ENCODE results near the gene INPP5A. TPM values are rescaled to one million over a fixed set of nuclear protein-coding genes. Genes with fewer than 3 reads are reported as not detected.

The INPP5A gene
- total RNA-seq, 1 experiment from 2014 or later: 12.3 TPM

DNA sequence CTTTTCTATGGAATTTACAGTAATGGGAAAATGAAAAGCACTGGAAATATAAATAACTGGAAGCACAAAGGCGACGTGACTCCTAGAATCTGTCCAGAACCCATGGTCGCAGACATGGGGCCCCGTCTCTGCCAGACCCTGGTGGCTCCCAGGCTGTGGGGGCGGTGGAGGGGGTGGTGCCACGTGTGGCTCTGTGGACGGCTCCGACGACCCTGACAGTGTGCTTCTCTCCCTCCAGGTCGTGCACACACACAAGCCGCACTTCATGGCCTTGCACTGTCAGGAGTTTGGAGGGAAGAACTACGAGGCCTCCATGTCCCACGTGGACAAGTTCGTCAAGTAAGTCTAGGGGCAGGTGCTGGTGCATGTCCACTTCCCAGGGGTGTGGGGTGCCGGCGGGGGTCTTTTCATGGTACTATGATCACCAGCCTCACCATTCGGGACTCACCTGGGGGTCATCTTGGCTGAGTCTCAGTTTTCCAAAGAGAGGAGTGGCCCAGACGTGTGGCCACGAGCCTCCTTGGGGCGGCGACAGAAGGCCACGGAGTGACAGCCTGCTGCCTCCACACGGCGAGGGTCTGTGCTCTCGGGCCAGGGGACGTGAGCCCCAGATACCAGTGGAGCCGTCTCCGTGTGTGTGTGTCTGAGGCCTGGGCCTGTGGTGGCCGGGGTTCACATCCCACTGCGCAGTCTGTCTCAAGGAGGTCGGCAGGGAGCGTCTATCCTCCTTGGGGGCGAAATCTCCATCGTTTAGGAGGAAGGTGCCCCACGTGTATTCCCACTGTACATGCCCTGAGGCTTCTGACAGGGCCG is 108.2 kb downstream of the INPP5A start (continued):
- TF ChIP-seq, protein P1, sequence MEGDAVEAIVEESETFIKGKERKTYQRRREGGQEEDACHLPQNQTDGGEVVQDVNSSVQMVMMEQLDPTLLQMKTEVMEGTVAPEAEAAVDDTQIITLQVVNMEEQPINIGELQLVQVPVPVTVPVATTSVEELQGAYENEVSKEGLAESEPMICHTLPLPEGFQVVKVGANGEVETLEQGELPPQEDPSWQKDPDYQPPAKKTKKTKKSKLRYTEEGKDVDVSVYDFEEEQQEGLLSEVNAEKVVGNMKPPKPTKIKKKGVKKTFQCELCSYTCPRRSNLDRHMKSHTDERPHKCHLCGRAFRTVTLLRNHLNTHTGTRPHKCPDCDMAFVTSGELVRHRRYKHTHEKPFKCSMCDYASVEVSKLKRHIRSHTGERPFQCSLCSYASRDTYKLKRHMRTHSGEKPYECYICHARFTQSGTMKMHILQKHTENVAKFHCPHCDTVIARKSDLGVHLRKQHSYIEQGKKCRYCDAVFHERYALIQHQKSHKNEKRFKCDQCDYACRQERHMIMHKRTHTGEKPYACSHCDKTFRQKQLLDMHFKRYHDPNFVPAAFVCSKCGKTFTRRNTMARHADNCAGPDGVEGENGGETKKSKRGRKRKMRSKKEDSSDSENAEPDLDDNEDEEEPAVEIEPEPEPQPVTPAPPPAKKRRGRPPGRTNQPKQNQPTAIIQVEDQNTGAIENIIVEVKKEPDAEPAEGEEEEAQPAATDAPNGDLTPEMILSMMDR (IDR thresholded peaks at IDR 0.05 in 2 of 3, conservative IDR thresholded peaks at IDR 0.05 in 1 of 3; ENCODE audit: borderline replicate concordance in 1 of 3, insufficient read depth in 1 of 3, low read depth in 2 of 3, low read length in 2 of 3): no peak
- TF ChIP-seq EZH2 (IDR thresholded peaks at IDR 0.05) (no peak), POLR2A (IDR thresholded peaks at IDR 0.05; ENCODE audit: borderline replicate concordance, extremely low read depth, insufficient read depth, insufficient read length) (no peak), TCF7L2 (IDR thresholded peaks at IDR 0.05; ENCODE audit: borderline replicate concordance, extremely low read depth, insufficient read depth, insufficient read length) (no peak), JUND (IDR thresholded peaks at IDR 0.05) (no peak), FOSL1 (IDR thresholded peaks at IDR 0.05; ENCODE audit: low read depth) (no peak), RAD21 (IDR thresholded peaks at IDR 0.05; ENCODE audit: low read depth) (no peak), POLR2AphosphoS5 (IDR thresholded peaks at IDR 0.05; ENCODE audit: low read depth, low read length) (no peak)
- TF ChIP-seq, protein P2, sequence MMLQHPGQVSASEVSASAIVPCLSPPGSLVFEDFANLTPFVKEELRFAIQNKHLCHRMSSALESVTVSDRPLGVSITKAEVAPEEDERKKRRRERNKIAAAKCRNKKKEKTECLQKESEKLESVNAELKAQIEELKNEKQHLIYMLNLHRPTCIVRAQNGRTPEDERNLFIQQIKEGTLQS (IDR thresholded peaks at IDR 0.05): no peak

DNA sequence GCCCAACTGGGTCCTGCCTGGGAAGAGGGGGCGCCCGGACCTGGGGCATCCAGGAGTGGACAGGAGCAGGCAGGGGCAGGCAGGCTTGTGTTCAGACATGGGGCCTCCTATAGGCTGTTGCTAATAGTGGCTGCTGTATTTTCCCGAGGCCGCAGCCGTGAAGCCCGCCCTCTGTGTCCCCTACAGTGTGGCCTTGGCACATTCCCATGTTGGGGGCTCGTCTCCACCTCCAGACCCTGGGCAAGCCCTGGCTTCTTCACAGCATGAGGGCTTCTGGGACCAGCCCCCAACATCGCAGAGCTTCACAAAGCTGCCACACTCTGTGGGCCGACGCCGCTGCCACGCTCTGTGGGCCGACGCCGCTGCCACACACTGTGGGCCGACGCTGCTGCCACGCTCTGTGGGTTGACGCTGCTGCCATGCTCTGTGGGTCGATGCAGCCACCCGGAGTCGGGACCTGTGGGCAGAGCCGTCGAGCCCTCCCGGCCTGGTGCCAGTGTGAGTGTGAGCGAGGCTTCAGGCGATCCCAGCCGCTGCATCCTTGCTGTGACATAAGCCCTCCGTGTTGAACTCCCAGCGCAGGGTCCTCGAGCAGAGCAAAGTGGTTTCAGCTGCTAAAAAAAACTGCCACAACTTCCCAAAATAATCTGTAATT is 109.0 kb downstream of the INPP5A start:
- intact Hi-C loops (cut with micrococcal nuclease): no loop called here
- Histone ChIP-seq H3K4me2 (ENCODE audit: low read length) (no peak overlapping the region), H3K9ac (ENCODE audit: low read length) (no peak overlapping the region), H3K79me2 (ENCODE audit: insufficient read depth, low read length) (no peaks in the 10 kb centered on the region), H2AFZ (ENCODE audit: low read depth, low read length, poor library complexity, severe bottlenecking) (no peak overlapping the region), H3K9me3 (ENCODE audit: control insufficient read depth in 1 of 2, insufficient read depth in 1 of 2, low read depth in 1 of 2, low read length in 2 of 2) (no peaks in the 10 kb centered on the region), H3K9me2 (ENCODE audit: insufficient read depth) (no peaks in the 10 kb centered on the region), H3K4me1 (ENCODE audit: control insufficient read depth in 1 of 2, insufficient read depth in 2 of 2, low read length in 2 of 2) (no peaks in the 10 kb centered on the region), H4K20me1 (ENCODE audit: insufficient read depth) (no peaks in the 10 kb centered on the region), H3K27me3 (ENCODE audit: insufficient read depth, low read length) (no peaks in the 10 kb centered on the region), H3K4me3 (replicated peaks in 1 of 2; ENCODE audit: low read depth in 1 of 2, low read length in 2 of 2) (no peak overlapping the region), H3K36me3 (ENCODE audit: control insufficient read depth in 1 of 2, insufficient read depth in 2 of 2, low read length in 2 of 2) (no peaks in the 10 kb centered on the region), H3K27ac (ENCODE audit: low read depth, low read length) (no peak overlapping the region)
- DNase-seq (ENCODE audit: low read depth, low spot score) (no peak), ATAC-seq (no peak)
- ChIA-PET POLR2A (no interaction called here), RAD21 (ENCODE audit: low non-redundant PET in 1 of 2, low total read pairs in 2 of 2, uncharacterized antibody in 2 of 2, unreplicated experiment in 2 of 2) (no interaction called here), CTCF (no interaction called here)
- TF ChIP-seq, protein P2 (IDR thresholded peaks at IDR 0.05): no peak
- BruUV-seq (replicated peaks): no TSS peak
